Peyer's patch (tissue), 4 donors: ENCODE results near the gene OR8U1. TPM values are rescaled to one million over a fixed set of nuclear protein-coding genes. Genes with fewer than 3 reads are reported as not detected.

Experiments used
- DNase-seq, 3 donors: peaks; one replicate each; pipeline ENCODE4 v3.0.0-alpha.2; 2017 to 2019
- H3K27ac ChIP-seq, 4 donors: fragments of 200-600 bp; sonication (generic); one replicate each; pipeline ENCODE4 v1.5.1; 2016 to 2019
- H3K27me3 ChIP-seq, 2 donors: fragments of 200-600 bp; sonication (generic); one replicate each; pipeline ENCODE4 v1.5.1; 2019
- H3K36me3 ChIP-seq, 3 donors: fragments of 200-600 bp; sonication (generic); one replicate each; pipeline ENCODE4 v1.5.1; 2016 to 2019
- H3K4me1 ChIP-seq, 4 donors: fragments of 200-600 bp; sonication (generic); one replicate each; pipeline ENCODE4 v1.5.1; 2016 to 2019
- H3K4me3 ChIP-seq, 4 donors: fragments of 200-600 bp; sonication (generic); 1 replicate in 3 of 4; 2 replicates in 1 of 4; pipeline ENCODE4 v1.5.1; 2016 to 2019; ENCODE audit warnings: mild to moderate bottlenecking in 1 of 4
- H3K9me3 ChIP-seq, 4 donors: fragments of 200-600 bp; sonication (generic); one replicate each; pipeline ENCODE4 v1.5.1; 2016 to 2019; ENCODE audit warnings: mild to moderate bottlenecking in 1 of 4
- POLR2A ChIP-seq, 2 donors: fragments of 450-650 bp; IDR thresholded peaks; one replicate each; pipeline ENCODE4 v1.5.1; 2017; ENCODE audit warnings: antibody characterized with exemption in 2 of 2, mild to moderate bottlenecking in 2 of 2, moderate library complexity in 2 of 2
- total RNA-seq, 4 donors: library from RNA; depleted of rRNA; stranded (reverse); fragments of >200 nt; gene quantifications; one replicate each; pipeline ENCODE4 v1.1.0, GENCODE V29; 2016
- TF ChIP-seq, protein P1 (sequence below), 6 experiments: fragments of 450-650 bp in 4 of 6; fragments of 200-600 bp in 2 of 6; sonication (generic) in 1 of 6; IDR thresholded peaks; one replicate each; pipeline ENCODE4 v1.5.1; 2017 to 2019; ENCODE audit warnings: antibody characterized with exemption in 6 of 6, mild to moderate bottlenecking in 3 of 6, moderate library complexity in 1 of 6

Gene OR8U1
- not detected for total RNA-seq

- Histone ChIP-seq H3K27ac (no peak within 1 kb of the TSS), H3K36me3 (no peaks in the 10 kb centered on the region), H3K4me1 (no peaks in the 10 kb centered on the region), H3K9me3 (no peaks in the 10 kb centered on the region), H3K27me3 (no peaks in the 10 kb centered on the region), H3K4me3 (no peak within 1 kb of the TSS)
- DNase-seq, result no peak
- TF ChIP-seq, protein P1, sequence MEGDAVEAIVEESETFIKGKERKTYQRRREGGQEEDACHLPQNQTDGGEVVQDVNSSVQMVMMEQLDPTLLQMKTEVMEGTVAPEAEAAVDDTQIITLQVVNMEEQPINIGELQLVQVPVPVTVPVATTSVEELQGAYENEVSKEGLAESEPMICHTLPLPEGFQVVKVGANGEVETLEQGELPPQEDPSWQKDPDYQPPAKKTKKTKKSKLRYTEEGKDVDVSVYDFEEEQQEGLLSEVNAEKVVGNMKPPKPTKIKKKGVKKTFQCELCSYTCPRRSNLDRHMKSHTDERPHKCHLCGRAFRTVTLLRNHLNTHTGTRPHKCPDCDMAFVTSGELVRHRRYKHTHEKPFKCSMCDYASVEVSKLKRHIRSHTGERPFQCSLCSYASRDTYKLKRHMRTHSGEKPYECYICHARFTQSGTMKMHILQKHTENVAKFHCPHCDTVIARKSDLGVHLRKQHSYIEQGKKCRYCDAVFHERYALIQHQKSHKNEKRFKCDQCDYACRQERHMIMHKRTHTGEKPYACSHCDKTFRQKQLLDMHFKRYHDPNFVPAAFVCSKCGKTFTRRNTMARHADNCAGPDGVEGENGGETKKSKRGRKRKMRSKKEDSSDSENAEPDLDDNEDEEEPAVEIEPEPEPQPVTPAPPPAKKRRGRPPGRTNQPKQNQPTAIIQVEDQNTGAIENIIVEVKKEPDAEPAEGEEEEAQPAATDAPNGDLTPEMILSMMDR (IDR thresholded peaks at IDR 0.05), result no peak
- TF ChIP-seq POLR2A (IDR thresholded peaks at IDR 0.05), result no peak
Observed at GRCh38 chr11:56375324-56375723, at the start of gene OR8U1. Gene OR8U1 (plus strand): TSS chr11:56375624. CDS start chr11:56375624, 0 bp downstream.

GRCh38 chr11:56331861-56332491 lies 43.4 kb upstream of the OR8U1 start:
- DNase-seq, result no peak
- Histone ChIP-seq H3K27ac (no peak overlapping the region), H3K9me3 (no peaks in the 10 kb centered on the region), H3K4me3 (no peak overlapping the region), H3K4me1 (no peaks in the 10 kb centered on the region), H3K36me3 (no peaks in the 10 kb centered on the region), H3K27me3 (no peaks in the 10 kb centered on the region)
- TF ChIP-seq, protein P1 (IDR thresholded peaks at IDR 0.05), result no peak
- TF ChIP-seq POLR2A (IDR thresholded peaks at IDR 0.05), result no peak

- H3K36me3 ChIP-seq, result no peaks in the 10 kb centered on the region
- no peak for DNase-seq
- no peaks in the 10 kb centered on the region for H3K9me3 ChIP-seq
- no peak overlapping the region for H3K27ac ChIP-seq
- no peaks in the 10 kb centered on the region for H3K27me3 ChIP-seq
- TF ChIP-seq, protein P1 (IDR thresholded peaks at IDR 0.05), result no peak
- no peak overlapping the region for H3K4me3 ChIP-seq
- no peaks in the 10 kb centered on the region for H3K4me1 ChIP-seq
Observed at GRCh38 chr11:56333156-56333555, 42.3 kb upstream of the OR8U1 start.

- Histone ChIP-seq H3K27ac (no peak overlapping the region), H3K36me3 (no peaks in the 10 kb centered on the region), H3K4me3 (no peak overlapping the region), H3K4me1 (no peaks in the 10 kb centered on the region), H3K27me3 (no peaks in the 10 kb centered on the region), H3K9me3 (no peaks in the 10 kb centered on the region)
- DNase-seq, result no peak
- TF ChIP-seq, protein P1 (IDR thresholded peaks at IDR 0.05), result no peak
- no peak for TF ChIP-seq POLR2A (IDR thresholded peaks at IDR 0.05)
Observed at GRCh38 chr11:56340289-56340688, 35.1 kb upstream of the OR8U1 start.

GRCh38 chr11:56345739-56346138 lies 29.7 kb upstream of the OR8U1 start, which contains the start of gene OR8K1:
Gene OR8K1 (plus strand): TSS chr11:56346039. CDS start chr11:56346039, 0 bp downstream.
- TF ChIP-seq, protein P1 (IDR thresholded peaks at IDR 0.05), result no peak
- TF ChIP-seq POLR2A (IDR thresholded peaks at IDR 0.05), result no peak
- no peak within 1 kb of the TSS for H3K27ac ChIP-seq
- no peaks in the 10 kb centered on the region for H3K27me3 ChIP-seq
- no peak for DNase-seq
- H3K4me1 ChIP-seq, result no peaks in the 10 kb centered on the region
- H3K9me3 ChIP-seq, result no peaks in the 10 kb centered on the region
- H3K4me3 ChIP-seq, result no peak within 1 kb of the TSS
- no peaks in the 10 kb centered on the region for H3K36me3 ChIP-seq
